Dendritic cell treated with granulocyte-macrophage colony-stimulating factor and Interleukin-4, amounts not matched to agents 40 ng/mL and 50 ng/mL, for 4 days (primary cell): ENCODE results near the gene PLXDC2.

Experiments
- H3K27ac Mint-ChIP-seq: one replicate; pipeline ENCODE4 v1.8.0; 2022; ENCODE audit warnings: mild to moderate bottlenecking, mixed read lengths
- H3K27me3 Mint-ChIP-seq: one replicate; pipeline ENCODE4 v1.8.0; 2022; ENCODE audit warnings: mild to moderate bottlenecking, mixed read lengths
- H3K36me3 Mint-ChIP-seq: one replicate; pipeline ENCODE4 v1.8.0; 2022; ENCODE audit warnings: low read depth, mixed read lengths
- H3K4me1 Mint-ChIP-seq: one replicate; pipeline ENCODE4 v1.8.0; 2022; ENCODE audit warnings: low read depth, mixed read lengths
- H3K4me3 Mint-ChIP-seq: one replicate; pipeline ENCODE4 v1.8.0; 2022; ENCODE audit warnings: mild to moderate bottlenecking, moderate library complexity, mixed read lengths
- H3K9me3 Mint-ChIP-seq: one replicate; pipeline ENCODE4 v1.8.0; 2022; ENCODE audit warnings: mixed read lengths
- intact Hi-C: fragments of 100-400 bp; cut with micrococcal nuclease; formaldehyde crosslinking; loops from one replicate; pipeline ENCODE4 v1.15.0; 2022

PLXDC2 gene

DNA sequence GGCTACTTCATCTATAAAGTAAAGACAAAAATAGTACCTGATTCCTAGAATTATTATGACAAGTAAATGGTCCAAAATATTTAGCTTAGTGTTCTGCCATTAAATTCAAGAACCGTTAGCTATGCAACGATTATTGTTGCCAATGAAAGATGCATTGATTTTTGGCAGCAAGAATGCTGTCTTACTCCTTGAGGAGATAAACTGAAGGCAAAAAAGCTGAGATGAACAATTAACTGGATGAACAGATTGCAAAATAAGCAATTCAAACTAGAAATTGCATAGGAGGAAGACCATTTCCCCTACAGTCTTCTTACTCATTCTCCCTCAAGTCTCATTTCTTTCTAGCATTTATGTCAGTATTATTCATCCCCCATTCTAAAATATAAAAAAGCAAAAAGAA is 484.5 kb downstream of the PLXDC2 start:
- intact Hi-C loops: no loop called here
- H3K27me3 Mint-ChIP-seq: no peaks in the 10 kb centered on the region
- H3K9me3 Mint-ChIP-seq: peaks cover 37% of the 10 kb centered on the region
- no peak overlapping the region for H3K27ac Mint-ChIP-seq
- H3K36me3 Mint-ChIP-seq: no peaks in the 10 kb centered on the region
- no peaks in the 10 kb centered on the region for H3K4me1 Mint-ChIP-seq
- H3K4me3 Mint-ChIP-seq: no peak overlapping the region

- no peak overlapping the region for H3K4me3 Mint-ChIP-seq
Measured at GRCh38 chr10:20302033-20302432, 485.8 kb downstream of the PLXDC2 start.

DNA sequence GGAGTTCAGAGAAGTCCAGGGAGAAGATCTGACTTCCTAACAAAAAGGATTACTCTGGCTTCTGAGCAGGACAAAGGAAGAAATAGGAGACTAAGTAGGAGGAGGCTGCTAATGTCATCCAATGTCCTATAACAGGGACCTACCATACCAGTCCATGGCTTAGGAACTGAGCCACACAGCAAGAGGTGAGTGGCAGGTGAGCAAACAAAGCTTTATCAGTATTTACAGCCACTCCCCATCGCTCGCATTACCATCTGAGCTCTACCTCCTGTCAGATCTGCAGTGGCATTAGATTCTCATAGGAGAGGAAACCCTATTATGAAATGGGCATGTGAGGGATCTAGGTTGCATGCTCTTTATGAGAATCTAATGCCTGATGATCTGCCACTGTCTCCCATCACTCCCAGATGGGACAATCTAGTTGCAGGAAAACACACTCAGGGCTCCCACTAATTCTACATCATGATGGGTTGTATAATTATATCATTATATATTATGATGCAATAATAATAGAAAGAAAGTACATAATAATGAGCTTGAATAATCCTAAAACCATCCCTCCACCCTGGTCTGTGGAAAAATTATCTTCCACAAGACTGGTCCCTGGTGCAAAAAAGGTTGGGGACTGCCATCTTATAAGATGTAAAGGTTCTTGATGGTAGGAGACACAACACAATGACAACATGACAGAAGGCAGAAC is 487.4 kb downstream of the PLXDC2 start:
- intact Hi-C loops: no loop called here
- no peak overlapping the region for H3K27ac Mint-ChIP-seq
- H3K4me3 Mint-ChIP-seq: no peak overlapping the region
- H3K27me3 Mint-ChIP-seq: no peaks in the 10 kb centered on the region
- H3K36me3 Mint-ChIP-seq: no peaks in the 10 kb centered on the region
- peaks cover 17% of the 10 kb centered on the region for H3K9me3 Mint-ChIP-seq
- no peaks in the 10 kb centered on the region for H3K4me1 Mint-ChIP-seq

More at GRCh38 chr10:20302033-20302432, 485.8 kb downstream of the PLXDC2 start:
- intact Hi-C loops: no loop called here
- no peaks in the 10 kb centered on the region for H3K4me1 Mint-ChIP-seq
- H3K27me3 Mint-ChIP-seq: no peaks in the 10 kb centered on the region
- H3K36me3 Mint-ChIP-seq: no peaks in the 10 kb centered on the region
- H3K9me3 Mint-ChIP-seq: peaks cover 24% of the 10 kb centered on the region
- H3K27ac Mint-ChIP-seq: no peak overlapping the region

DNA sequence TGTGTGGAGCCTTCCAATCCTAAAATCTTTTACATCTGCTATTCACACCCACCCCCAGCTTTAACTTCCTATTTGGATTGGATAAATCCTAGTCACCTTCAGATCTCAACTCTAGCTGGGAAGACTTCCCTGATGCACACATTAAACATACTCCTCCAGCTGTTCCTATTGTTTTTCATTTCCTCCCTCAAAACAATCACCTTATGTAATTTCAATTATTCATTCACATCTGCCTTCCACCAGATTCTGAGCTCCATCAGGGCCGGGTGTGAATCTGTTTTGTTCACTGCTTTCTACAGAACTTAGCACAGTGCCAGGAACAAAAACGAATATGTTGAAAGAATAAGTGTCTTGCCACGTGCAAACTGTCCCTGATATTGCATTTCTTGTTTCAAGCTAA is 497.4 kb downstream of the PLXDC2 start:
- Mint-ChIP-seq H3K27me3 (no peaks in the 10 kb centered on the region), H3K36me3 (no peaks in the 10 kb centered on the region), H3K4me3 (no peak overlapping the region), H3K27ac (no peak overlapping the region), H3K4me1 (no peaks in the 10 kb centered on the region), H3K9me3 (peaks cover 57% of the 10 kb centered on the region)
- intact Hi-C loops: no loop called here

GRCh38 chr10:20314431-20314830 is 498.2 kb downstream of the PLXDC2 start:
- intact Hi-C loops: no loop called here
- no peak overlapping the region for H3K4me3 Mint-ChIP-seq

GRCh38 chr10:20327954-20328353 is 511.7 kb downstream of the PLXDC2 start:
- H3K27me3 Mint-ChIP-seq: no peaks in the 10 kb centered on the region
- no peak overlapping the region for H3K27ac Mint-ChIP-seq
- no peaks in the 10 kb centered on the region for H3K9me3 Mint-ChIP-seq
- no peaks in the 10 kb centered on the region for H3K4me1 Mint-ChIP-seq
- intact Hi-C loops: no loop called here
- no peaks in the 10 kb centered on the region for H3K36me3 Mint-ChIP-seq
- no peak overlapping the region for H3K4me3 Mint-ChIP-seq

More at GRCh38 chr10:20314431-20314830, 498.2 kb downstream of the PLXDC2 start:
- Mint-ChIP-seq H3K4me1 (no peaks in the 10 kb centered on the region), H3K9me3 (peaks cover 49% of the 10 kb centered on the region), H3K36me3 (no peaks in the 10 kb centered on the region), H3K27ac (no peak overlapping the region), H3K27me3 (peaks cover 2% of the 10 kb centered on the region)

DNA sequence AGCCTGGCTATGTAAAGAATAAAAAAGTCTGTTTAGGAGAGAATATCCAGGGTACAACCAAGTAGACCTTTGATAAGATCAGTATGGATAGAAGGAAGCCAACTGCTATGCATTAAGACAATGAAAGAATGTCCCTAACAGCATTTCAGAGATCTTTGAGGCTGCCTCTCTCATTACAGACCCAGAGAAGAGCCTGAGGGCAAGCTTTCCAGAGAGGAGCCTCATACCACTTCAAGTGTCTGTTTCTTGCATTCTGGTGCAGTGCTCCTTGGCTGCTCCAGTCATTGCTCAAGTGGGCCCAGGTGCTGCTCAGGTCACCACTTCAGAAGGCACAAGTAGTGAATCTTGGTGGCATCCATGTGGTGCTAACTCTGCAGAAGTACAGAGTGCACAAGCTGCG is 514.0 kb downstream of the PLXDC2 start:
- Mint-ChIP-seq H3K9me3 (no peaks in the 10 kb centered on the region), H3K4me1 (no peaks in the 10 kb centered on the region), H3K27ac (no peak overlapping the region), H3K36me3 (no peaks in the 10 kb centered on the region), H3K4me3 (no peak overlapping the region), H3K27me3 (no peaks in the 10 kb centered on the region)
- intact Hi-C loops: no loop called here

DNA sequence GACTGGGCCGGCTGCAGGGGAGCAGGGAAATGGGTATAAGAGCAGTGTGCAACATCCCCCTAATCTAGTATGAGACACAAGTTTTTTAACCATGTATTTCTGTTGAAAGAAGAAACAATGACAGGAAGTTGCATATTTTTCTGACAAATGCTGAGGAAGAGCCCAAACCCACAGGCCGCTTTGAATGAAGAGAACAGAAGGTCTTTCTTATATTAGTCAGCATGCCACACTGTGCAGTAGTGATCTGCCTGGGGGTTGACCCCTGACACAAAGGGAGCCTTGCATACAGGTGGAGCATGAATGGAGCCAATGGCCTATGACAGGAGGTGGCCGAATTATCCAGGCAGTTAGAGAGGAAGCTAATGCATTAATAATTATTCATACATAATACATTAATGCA is 518.3 kb downstream of the PLXDC2 start:
- Mint-ChIP-seq H3K4me1 (no peaks in the 10 kb centered on the region), H3K36me3 (no peaks in the 10 kb centered on the region), H3K27me3 (no peaks in the 10 kb centered on the region), H3K4me3 (no peak overlapping the region), H3K27ac (no peak overlapping the region), H3K9me3 (peaks cover 30% of the 10 kb centered on the region)
- intact Hi-C loops: no loop called here
